ENCODE data around the gene TNS3. TPM values are rescaled to one million over a fixed set of nuclear protein-coding genes. Genes with fewer than 3 reads are reported as not detected.

The TNS3 gene
- total and polyA plus RNA-seq, 2 donors (not counting 1 experiment from before 2014, with no cell fraction given) = 11.4 to 77.5 TPM

GRCh38 chr7:47614450-47614849 lies 32.5 kb upstream of the TNS3 start:
- Histone ChIP-seq H3K27me3 (replicated peaks in 1 of 4; ENCODE audit: control extremely low read depth in 1 of 4, control insufficient read depth in 3 of 4, insufficient read depth in 4 of 4, low read length in 3 of 4) (no peaks in the 10 kb centered on the region), H3K4me1 (ENCODE audit: control insufficient read depth in 2 of 2, insufficient read depth in 2 of 2, low read length in 2 of 2) (no peaks in the 10 kb centered on the region), H3K9ac (ENCODE audit: low read length) (no peak overlapping the region), H3K4me2 (replicated peaks; ENCODE audit: low read depth, low read length, poor library complexity, severe bottlenecking) (no peak overlapping the region), H3K36me3 (replicated peaks in 1 of 2; ENCODE audit: control extremely low read depth in 1 of 2, control insufficient read depth in 1 of 2, extremely low read depth in 1 of 2, insufficient read depth in 2 of 2, low read length in 1 of 2) (no peaks in the 10 kb centered on the region), H3K9me3 (ENCODE audit: control extremely low read depth in 1 of 3, control insufficient read depth in 2 of 3, insufficient read depth in 1 of 3, low read length in 2 of 3) (no peaks in the 10 kb centered on the region), H3K27ac (ENCODE audit: low read length in 2 of 2) (no peak overlapping the region), H3K79me2 (ENCODE audit: control insufficient read depth, insufficient read depth, low read length) (no peaks in the 10 kb centered on the region), H4K20me1 (ENCODE audit: control insufficient read depth, insufficient read depth, low read length, poor library complexity, severe bottlenecking) (no peaks in the 10 kb centered on the region), H3K4me3 (ENCODE audit: control extremely low read depth in 1 of 5, extremely low read depth in 1 of 5, insufficient read depth in 1 of 5, low read depth in 2 of 5, low read length in 4 of 5) (no peak overlapping the region), H2AFZ (ENCODE audit: insufficient read depth, low read depth, low read length, poor library complexity, severe bottlenecking) (no peak overlapping the region)
- ChIA-PET CTCF (interaction anchor here (1.2 kb wide), 1 partner anchor 14 kb away, joined by 3 read pairs; no protein-coding TSS in a partner anchor), POLR2A (no interaction called here)
- H3K27me3 Mint-ChIP-seq = no peaks in the 10 kb centered on the region
- TF ChIP-seq CTCF (IDR thresholded peaks at IDR 0.05) (no peak), EZH2 (IDR thresholded peaks at IDR 0.05; ENCODE audit: borderline replicate concordance, insufficient read depth, low read depth, low read length, poor library complexity, severe bottlenecking) (no peak)
- ATAC-seq (ENCODE audit: low read depth) (no peak), DNase-seq (no peak)
- H3K4me1 Mint-ChIP-seq = no peaks in the 10 kb centered on the region
- H3K4me3 Mint-ChIP-seq = no peak overlapping the region
- H3K9me3 Mint-ChIP-seq (ENCODE audit: insufficient read depth) = no peaks in the 10 kb centered on the region
- no peak overlapping the region for H3K27ac Mint-ChIP-seq
- intact Hi-C loops (cut with micrococcal nuclease) = no loop called here
- 90% methylated on average over 6 of the region's 6 CpGs for WGBS (ENCODE audit: insufficient coverage)

GRCh38 chr7:47611045-47611511 lies 29.2 kb upstream of the TNS3 start:
- ChIA-PET CTCF (interaction anchor here (1.0 kb wide), 1 partner anchor 9 kb away, joined by 3 read pairs; no protein-coding TSS in a partner anchor), POLR2A (no interaction called here)
- Histone ChIP-seq H3K27ac (ENCODE audit: low read length in 2 of 2) (no peak overlapping the region), H3K79me2 (ENCODE audit: control insufficient read depth, insufficient read depth, low read length) (no peaks in the 10 kb centered on the region), H4K20me1 (ENCODE audit: control insufficient read depth, insufficient read depth, low read length, poor library complexity, severe bottlenecking) (no peaks in the 10 kb centered on the region), H3K9ac (ENCODE audit: low read length) (no peak overlapping the region), H3K4me2 (replicated peaks; ENCODE audit: low read depth, low read length, poor library complexity, severe bottlenecking) (no peak overlapping the region), H3K4me1 (ENCODE audit: control insufficient read depth in 2 of 2, insufficient read depth in 2 of 2, low read length in 2 of 2) (no peaks in the 10 kb centered on the region), H3K9me3 (ENCODE audit: control extremely low read depth in 1 of 3, control insufficient read depth in 2 of 3, insufficient read depth in 1 of 3, low read length in 2 of 3) (no peaks in the 10 kb centered on the region), H3K36me3 (replicated peaks in 1 of 2; ENCODE audit: control extremely low read depth in 1 of 2, control insufficient read depth in 1 of 2, extremely low read depth in 1 of 2, insufficient read depth in 2 of 2, low read length in 1 of 2) (no peaks in the 10 kb centered on the region), H3K4me3 (ENCODE audit: control extremely low read depth in 1 of 5, extremely low read depth in 1 of 5, insufficient read depth in 1 of 5, low read depth in 2 of 5, low read length in 4 of 5) (no peak overlapping the region), H3K27me3 (replicated peaks in 1 of 4; ENCODE audit: control extremely low read depth in 1 of 4, control insufficient read depth in 3 of 4, insufficient read depth in 4 of 4, low read length in 3 of 4) (no peaks in the 10 kb centered on the region), H2AFZ (ENCODE audit: insufficient read depth, low read depth, low read length, poor library complexity, severe bottlenecking) (no peak overlapping the region)
- intact Hi-C loops (cut with micrococcal nuclease) = no loop called here
- Mint-ChIP-seq H3K9me3 (ENCODE audit: insufficient read depth) (no peaks in the 10 kb centered on the region), H3K4me1 (no peaks in the 10 kb centered on the region), H3K4me3 (no peak overlapping the region), H3K27ac (no peak overlapping the region), H3K27me3 (no peaks in the 10 kb centered on the region)
- 93% methylated on average over 6 of the region's 10 CpGs for WGBS (ENCODE audit: insufficient coverage)
- TF ChIP-seq CTCF (IDR thresholded peaks at IDR 0.05) (no peak), EZH2 (IDR thresholded peaks at IDR 0.05; ENCODE audit: borderline replicate concordance, insufficient read depth, low read depth, low read length, poor library complexity, severe bottlenecking) (no peak)
- ATAC-seq (ENCODE audit: low read depth) = no peak
- no peak for DNase-seq

All from B cell (primary cell).